Tibial artery (tissue), 4 donors: ENCODE results near the gene OR2B6.
"Not testable (repeated sequence)": the region's sequence is repeated elsewhere in the genome, so short reads cannot be mapped to it uniquely, and the experiment has no call there.

Experiments
- DNase-seq, 2 donors: peaks; one replicate each; pipeline ENCODE4 v3.0.0-alpha.2; 2019
- H3K27ac ChIP-seq, 2 donors: fragments of 200-600 bp; sonication (generic) in 1 of 2; 1 replicate in 1 of 2; 2 replicates in 1 of 2; pipeline ENCODE4 v1.5.1; 2018 to 2019; ENCODE audit warnings: mild to moderate bottlenecking in 1 of 2
- H3K27me3 ChIP-seq, 2 donors: fragments of 200-600 bp; sonication (generic) in 1 of 2; one replicate each; pipeline versions ENCODE4 v1.5.1 to v1.6.0; 2016 to 2019
- H3K36me3 ChIP-seq, 3 donors: fragments of 200-600 bp; sonication (generic) in 2 of 3; one replicate each; pipeline ENCODE4 v1.5.1; 2016 to 2019; ENCODE audit warnings: mild to moderate bottlenecking in 2 of 3
- H3K4me1 ChIP-seq, 4 donors: fragments of 200-600 bp; sonication (generic) in 2 of 4; 1 replicate in 3 of 4; 2 replicates in 1 of 4; pipeline ENCODE4 v1.5.1; 2016 to 2019
- H3K4me3 ChIP-seq, 2 donors: fragments of 200-600 bp; sonication (generic) in 1 of 2; 1 replicate in 1 of 2; 2 replicates in 1 of 2; pipeline ENCODE4 v1.5.1; 2018 to 2019; ENCODE audit warnings: mild to moderate bottlenecking in 2 of 2
- H3K9me3 ChIP-seq, 3 donors: fragments of 200-600 bp; sonication (generic) in 1 of 3; one replicate each; pipeline ENCODE4 v1.5.1; 2016 to 2019
- intact Hi-C: fragments of 100-400 bp; cut with DNase I; formaldehyde crosslinking; loops from one replicate; pipeline ENCODE4 v1.15.0; 2023; ENCODE audit warnings: low total_unique reads
- TF ChIP-seq, protein P1 (sequence below), 2 experiments: fragments of 200-600 bp in 1 of 2; fragments of 450-650 bp in 1 of 2; IDR thresholded peaks; one replicate each; pipeline ENCODE4 v1.5.1; 2017 to 2019; ENCODE audit warnings: antibody characterized with exemption in 2 of 2, mild to moderate bottlenecking in 1 of 2, moderate library complexity in 1 of 2

Gene OR2B6

DNA sequence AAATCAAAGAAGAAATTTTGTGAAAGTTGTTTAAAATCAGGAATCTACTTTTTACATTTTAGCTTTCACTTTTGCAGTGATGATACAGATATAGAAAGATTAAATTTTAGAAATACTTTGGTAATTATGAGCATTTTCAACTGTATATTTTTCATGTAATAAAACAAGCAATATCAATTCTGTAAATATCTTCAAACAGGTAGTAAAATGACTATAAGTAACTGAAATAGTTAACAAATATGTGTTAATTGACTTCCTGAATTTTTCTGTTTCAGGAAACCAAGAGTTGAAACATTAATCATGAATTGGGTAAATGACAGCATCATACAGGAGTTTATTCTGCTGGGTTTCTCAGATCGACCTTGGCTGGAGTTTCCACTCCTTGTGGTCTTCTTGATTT lies at the start of gene OR2B6:
Gene OR2B6, plus strand, starts transcription at position 301 of the 400 bp plus-strand sequence. Its CDS starts 0 bp downstream, at position 301.
- H3K9me3 ChIP-seq, result no peaks in the 10 kb centered on the region
- H3K4me1 ChIP-seq, result no peaks in the 10 kb centered on the region
- no peak within 1 kb of the TSS for H3K4me3 ChIP-seq
- TF ChIP-seq, protein P1, sequence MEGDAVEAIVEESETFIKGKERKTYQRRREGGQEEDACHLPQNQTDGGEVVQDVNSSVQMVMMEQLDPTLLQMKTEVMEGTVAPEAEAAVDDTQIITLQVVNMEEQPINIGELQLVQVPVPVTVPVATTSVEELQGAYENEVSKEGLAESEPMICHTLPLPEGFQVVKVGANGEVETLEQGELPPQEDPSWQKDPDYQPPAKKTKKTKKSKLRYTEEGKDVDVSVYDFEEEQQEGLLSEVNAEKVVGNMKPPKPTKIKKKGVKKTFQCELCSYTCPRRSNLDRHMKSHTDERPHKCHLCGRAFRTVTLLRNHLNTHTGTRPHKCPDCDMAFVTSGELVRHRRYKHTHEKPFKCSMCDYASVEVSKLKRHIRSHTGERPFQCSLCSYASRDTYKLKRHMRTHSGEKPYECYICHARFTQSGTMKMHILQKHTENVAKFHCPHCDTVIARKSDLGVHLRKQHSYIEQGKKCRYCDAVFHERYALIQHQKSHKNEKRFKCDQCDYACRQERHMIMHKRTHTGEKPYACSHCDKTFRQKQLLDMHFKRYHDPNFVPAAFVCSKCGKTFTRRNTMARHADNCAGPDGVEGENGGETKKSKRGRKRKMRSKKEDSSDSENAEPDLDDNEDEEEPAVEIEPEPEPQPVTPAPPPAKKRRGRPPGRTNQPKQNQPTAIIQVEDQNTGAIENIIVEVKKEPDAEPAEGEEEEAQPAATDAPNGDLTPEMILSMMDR (IDR thresholded peaks at IDR 0.05), result no peak
- H3K27ac ChIP-seq, result no peak within 1 kb of the TSS
- intact Hi-C loops, result no loop called here
- H3K36me3 ChIP-seq, result no peaks in the 10 kb centered on the region
- DNase-seq, result no peak
- peaks cover 0 to 6% of the 10 kb centered on the region in 2 donors for H3K27me3 ChIP-seq

DNA sequence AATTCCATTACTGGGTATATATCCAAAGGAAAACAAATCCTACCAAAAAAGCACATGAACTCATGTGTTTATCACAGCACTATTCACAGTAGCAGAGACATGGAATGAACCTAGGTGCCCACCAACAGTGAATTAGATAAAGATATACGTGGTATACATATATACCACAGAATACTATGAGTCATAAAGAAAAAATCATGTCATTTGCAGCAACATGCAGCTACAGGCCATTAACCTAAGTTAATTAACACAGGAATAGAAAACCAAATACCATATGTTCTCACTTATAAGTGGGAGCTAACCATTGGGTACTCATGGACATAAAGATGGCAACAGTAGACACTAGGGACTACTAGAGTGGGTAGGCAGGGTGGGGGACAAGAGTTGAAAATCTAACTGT lies 49.0 kb upstream of the OR2B6 start:
- H3K4me1 ChIP-seq, result peaks cover 0 to 5% (median 2%) of the 10 kb centered on the region in 4 donors
- TF ChIP-seq, protein P1 (IDR thresholded peaks at IDR 0.05), result no peak
- no peak overlapping the region for H3K4me3 ChIP-seq
- no peak for DNase-seq
- no peaks in the 10 kb centered on the region for H3K36me3 ChIP-seq
- H3K27me3 ChIP-seq, result peaks cover 0 to 9% of the 10 kb centered on the region in 2 donors
- intact Hi-C loops, result no loop called here
- H3K9me3 ChIP-seq, result no peaks in the 10 kb centered on the region
- no peak overlapping the region for H3K27ac ChIP-seq

DNA sequence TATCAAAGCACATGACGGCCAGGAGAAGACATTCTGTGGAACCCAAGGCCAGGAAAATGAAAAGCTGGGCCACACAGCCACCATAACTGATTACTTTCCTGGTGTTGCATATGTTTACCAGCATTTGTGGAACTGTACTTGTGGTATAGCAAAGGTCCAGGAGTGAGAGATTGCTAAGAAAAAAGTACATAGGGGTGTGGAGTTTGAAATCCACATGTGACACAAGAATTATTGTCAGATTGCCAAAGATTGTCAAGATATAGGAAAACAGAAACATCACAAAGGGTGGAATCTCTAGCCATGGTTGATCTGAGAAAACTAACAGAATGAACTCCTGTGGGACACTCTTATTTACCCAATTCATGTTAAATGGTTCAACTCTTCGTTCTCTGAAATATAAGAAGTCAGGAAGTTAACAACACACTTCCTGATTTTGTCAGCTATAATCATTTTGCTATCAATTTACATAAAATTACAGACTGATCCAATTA lies 45.0 kb upstream of the OR2B6 start, which contains the start of gene OR2B2:
Gene OR2B2, minus strand, starts transcription at position 441 of the 491 bp plus-strand sequence. Its CDS starts 77 bp downstream, at position 364.
- Histone ChIP-seq H3K4me1 (no peaks in the 10 kb centered on the region), H3K36me3 (no peaks in the 10 kb centered on the region), H3K27me3 (peaks cover 0 to 3% of the 10 kb centered on the region in 2 donors), H3K9me3 (no peaks in the 10 kb centered on the region), H3K4me3 (no peak within 1 kb of the TSS), H3K27ac (no peak within 1 kb of the TSS)
- DNase-seq, result no peak
- intact Hi-C loops, result no loop called here
- TF ChIP-seq, protein P1 (IDR thresholded peaks at IDR 0.05), result no peak

DNA sequence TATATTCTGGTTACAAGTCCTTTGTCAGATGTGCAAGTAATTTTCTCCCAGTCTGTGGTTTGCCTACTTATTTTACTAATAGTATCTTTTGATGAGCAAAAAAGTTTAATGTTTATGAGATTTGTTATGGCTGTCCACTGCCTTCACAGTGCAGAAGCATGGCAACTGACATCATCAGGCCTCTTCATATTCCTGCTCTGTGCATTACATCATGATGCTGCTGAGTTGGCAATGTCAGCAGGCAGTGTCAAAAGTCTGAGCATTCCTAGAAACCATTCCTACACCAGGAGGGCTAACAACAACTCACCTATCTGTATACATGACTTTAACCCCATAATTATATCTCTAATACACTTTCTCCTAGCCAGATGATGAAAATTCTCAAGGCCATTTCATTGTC lies 34.1 kb upstream of the OR2B6 start:
- H3K27me3 ChIP-seq, result no peaks in the 10 kb centered on the region
- intact Hi-C loops, result no loop called here
- DNase-seq, result no peak
- no peaks in the 10 kb centered on the region for H3K9me3 ChIP-seq
- no peaks in the 10 kb centered on the region for H3K36me3 ChIP-seq
- H3K4me1 ChIP-seq, result no peaks in the 10 kb centered on the region
- TF ChIP-seq, protein P1 (IDR thresholded peaks at IDR 0.05), result no peak
- H3K4me3 ChIP-seq, result no peak overlapping the region
- H3K27ac ChIP-seq, result no peak overlapping the region

DNA sequence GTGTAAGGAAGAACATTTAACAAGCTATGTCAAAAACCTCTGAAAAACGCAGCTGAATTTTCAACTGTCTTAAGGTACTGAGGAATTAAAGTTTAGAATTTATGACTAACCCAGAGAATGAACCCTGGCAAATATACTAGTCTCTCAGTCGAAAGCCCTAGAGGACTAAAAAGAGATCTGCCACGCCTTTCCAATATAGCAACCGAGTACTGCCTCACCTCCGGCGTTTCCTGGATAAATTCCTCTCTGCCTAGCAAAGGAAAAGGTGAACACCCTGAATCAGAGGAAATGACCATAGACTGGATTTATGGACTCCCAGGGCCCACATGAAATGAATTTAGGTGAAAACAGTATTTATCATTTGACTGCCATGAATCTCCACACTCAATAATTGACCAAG lies 32.9 kb upstream of the OR2B6 start:
- no peak overlapping the region for H3K4me3 ChIP-seq
- H3K4me1 ChIP-seq, result no peaks in the 10 kb centered on the region
- no peak overlapping the region for H3K27ac ChIP-seq
- no peak for DNase-seq
- no peaks in the 10 kb centered on the region for H3K9me3 ChIP-seq
- no peaks in the 10 kb centered on the region for H3K27me3 ChIP-seq
- TF ChIP-seq, protein P1 (IDR thresholded peaks at IDR 0.05), result no peak
- intact Hi-C loops, result no loop called here
- H3K36me3 ChIP-seq, result no peaks in the 10 kb centered on the region

DNA sequence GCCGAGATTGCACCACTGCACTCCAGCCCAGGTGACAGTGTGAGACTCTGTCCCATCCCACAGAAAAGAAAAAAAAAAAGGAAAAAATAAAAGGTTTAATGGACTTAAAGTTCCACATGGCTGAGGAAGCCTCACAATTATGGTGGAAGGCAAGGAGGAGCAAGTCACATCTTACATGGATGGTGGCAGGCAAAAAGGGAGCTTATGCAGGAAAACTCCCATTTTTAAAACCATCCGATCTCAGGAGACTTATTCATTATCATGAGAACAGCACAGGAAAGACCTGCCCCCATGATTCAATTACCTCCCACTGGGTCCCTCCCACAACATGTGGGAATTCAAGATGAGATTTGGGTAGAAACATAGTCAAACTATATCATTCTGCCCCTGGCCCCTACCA lies 29.0 kb upstream of the OR2B6 start:
- H3K27me3 ChIP-seq, H3K4me3 ChIP-seq, H3K4me1 ChIP-seq, H3K36me3 ChIP-seq, intact Hi-C loops, H3K9me3 ChIP-seq, H3K27ac ChIP-seq, DNase-seq: not testable (repeated sequence)

DNA sequence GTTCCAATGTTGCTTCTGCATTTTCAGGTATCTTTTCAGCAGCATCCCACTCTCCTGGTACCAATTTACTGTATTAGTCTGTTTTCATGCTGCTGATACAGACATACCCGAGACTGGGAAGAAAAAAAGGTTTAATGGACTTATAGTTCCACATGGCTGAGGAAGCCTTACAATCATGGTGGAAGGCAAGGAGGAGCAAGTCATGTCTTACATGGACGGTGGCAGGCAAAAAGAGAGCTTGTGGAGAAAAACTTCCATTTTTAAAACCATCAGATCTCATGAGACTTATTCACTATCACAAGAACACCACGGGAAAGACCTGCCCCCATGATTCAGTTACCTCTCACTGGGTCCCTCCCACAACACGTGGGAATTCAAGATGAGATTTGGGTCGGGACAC lies 27.1 kb upstream of the OR2B6 start:
- DNase-seq, H3K27ac ChIP-seq, H3K36me3 ChIP-seq, H3K27me3 ChIP-seq, H3K9me3 ChIP-seq, H3K4me3 ChIP-seq, intact Hi-C loops, H3K4me1 ChIP-seq: not testable (repeated sequence)
